GM18858 (cell line): ENCODE measurements around the gene MINK1.

ENCODE experiments used
- ATAC-seq: cut with Tn5 transposase; IDR thresholded peaks from one replicate; pipeline ENCODE4 v1.9.1; 2021; ENCODE audit not compliant: unreplicated experiment

MINK1 gene

GRCh38 chr17:4946312-4946976 is 113.3 kb downstream of the MINK1 start:
- no peak for ATAC-seq

GRCh38 chr17:4947010-4947410 is 113.9 kb downstream of the MINK1 start:
- no peak for ATAC-seq
